WTC11 (cell line): ENCODE data around the gene PAK6. TPM values are rescaled to one million over a fixed set of nuclear protein-coding genes. Genes with fewer than 3 reads are reported as not detected.

Experiments
- ATAC-seq: fragments of 200-7000 bp; cut with Tn5 transposase; 2 replicates; pipeline ENCODE4 v1.10.0; 2021; ENCODE audit warnings: mild to moderate bottlenecking, moderate library complexity
- CTCF ChIA-PET: fragments of 300-600 bp; sonication (Branson Sonifier 250); formaldehyde crosslinking; loops from one replicate; lab custom pipeline; 2021; ENCODE audit warnings: antibody characterized with exemption; lab: Charles Lee
- POLR2A ChIA-PET: fragments of 350-600 bp; sonication (Branson Sonifier 250); formaldehyde crosslinking; loops from one replicate; lab custom pipeline; 2021; ENCODE audit warnings: antibody characterized with exemption; lab: Charles Lee
- DNase-seq: peaks from one replicate; pipeline ENCODE4 v3.0.0; 2021; ENCODE audit warnings: low spot score
- H3K27ac Mint-ChIP-seq: 2 replicates; pipeline ENCODE4 v1.8.0; 2021; ENCODE audit warnings: mixed read lengths
- H3K27me3 Mint-ChIP-seq: 2 replicates; pipeline ENCODE4 v1.8.0; 2021; ENCODE audit warnings: low read depth, mild to moderate bottlenecking, moderate library complexity, mixed read lengths
- H3K36me3 Mint-ChIP-seq: 2 replicates; pipeline ENCODE4 v1.8.0; 2021; ENCODE audit warnings: mixed read lengths
- H3K4me1 Mint-ChIP-seq: 2 replicates; pipeline ENCODE4 v1.8.0; 2022; ENCODE audit warnings: mixed read lengths
- H3K4me3 Mint-ChIP-seq: 2 replicates; pipeline ENCODE4 v1.8.0; 2021; ENCODE audit warnings: mild to moderate bottlenecking, moderate library complexity, mixed read lengths
- H3K9me3 Mint-ChIP-seq: 2 replicates; pipeline ENCODE4 v1.8.0; 2021; ENCODE audit warnings: mixed read lengths
- AFF4 ChIP-seq: sonication (generic); formaldehyde crosslinking; IDR thresholded peaks from 2 replicates; pipeline ENCODE4 v1.8.1; 2023; ENCODE audit warnings: mild to moderate bottlenecking, missing genetic modification reagents, borderline replicate concordance
- ATF1 ChIP-seq: sonication (generic); formaldehyde crosslinking; IDR thresholded peaks from 2 replicates; pipeline ENCODE4 v1.8.1; 2023; ENCODE audit warnings: mild to moderate bottlenecking, moderate library complexity, missing genetic modification reagents
- E2F5 ChIP-seq: sonication (generic); formaldehyde crosslinking; IDR thresholded peaks from 2 replicates; pipeline ENCODE4 v1.8.1; 2022; ENCODE audit warnings: mild to moderate bottlenecking, moderate library complexity, missing genetic modification reagents
- ESRRA ChIP-seq: sonication (generic); formaldehyde crosslinking; IDR thresholded peaks from 2 replicates; pipeline ENCODE4 v1.8.1; 2022; ENCODE audit warnings: mild to moderate bottlenecking, missing genetic modification reagents, borderline replicate concordance
- FOXP1 ChIP-seq: sonication (generic); formaldehyde crosslinking; IDR thresholded peaks from 2 replicates; pipeline ENCODE4 v1.8.0; 2022; ENCODE audit warnings: missing genetic modification reagents, mild to moderate bottlenecking, moderate library complexity, borderline replicate concordance
- JUN ChIP-seq: sonication (generic); formaldehyde crosslinking; IDR thresholded peaks from 2 replicates; pipeline ENCODE4 v1.8.0; 2023; ENCODE audit warnings: mild to moderate bottlenecking, missing genetic modification reagents
- NR2C2 ChIP-seq: sonication (generic); formaldehyde crosslinking; IDR thresholded peaks from 2 replicates; pipeline ENCODE4 v1.8.0; 2022; ENCODE audit warnings: mild to moderate bottlenecking, missing genetic modification reagents
- PRDM15 ChIP-seq: sonication (generic); formaldehyde crosslinking; IDR thresholded peaks from 2 replicates; pipeline ENCODE4 v1.8.0; 2022; ENCODE audit warnings: missing genetic modification reagents
- SP1 ChIP-seq: sonication (generic); formaldehyde crosslinking; conservative IDR thresholded peaks from 2 replicates; pipeline ENCODE4 v1.8.1; 2022; ENCODE audit warnings: missing genetic modification reagents
- ZNF425 ChIP-seq: fragments of 250-450 bp; sonication (Bioruptor Pico); conservative IDR thresholded peaks from 2 replicates; pipeline ENCODE4 v1.9.0; 2021; ENCODE audit warnings: mild to moderate bottlenecking
- ZSCAN18 ChIP-seq: fragments of 250-450 bp; sonication (Bioruptor Pico); IDR thresholded peaks from 2 replicates; pipeline ENCODE4 v2.1.2; 2022; ENCODE audit warnings: mild to moderate bottlenecking, moderate library complexity
- total RNA-seq: library from RNA; stranded (reverse); gene quantifications from 3 replicates; pipeline ENCODE4 v1.2.3, GENCODE V29; 2021
- TF ChIP-seq, protein P1 (sequence below): sonication (generic); formaldehyde crosslinking; IDR thresholded peaks from 2 replicates; pipeline ENCODE4 v1.8.0; 2023; ENCODE audit warnings: missing genetic modification reagents
- TF ChIP-seq, protein P2 (sequence below): sonication (generic); formaldehyde crosslinking; IDR thresholded peaks from 2 replicates; pipeline ENCODE4 v1.8.0; 2022; ENCODE audit warnings: mild to moderate bottlenecking, missing genetic modification reagents

Gene PAK6
- total RNA-seq, 1 experiment from 2014 or later, result 11.7 TPM

- TF ChIP-seq ZNF425 (CRISPR knock-in tag) (no peak), E2F5 (no peak), SP1 (CRISPR knock-in tag) (no peak), ZSCAN18 (CRISPR knock-in tag) (no peak), JUN (CRISPR knock-in tag) (no peak), AFF4 (CRISPR knock-in tag) (no peak)
These were observed 58.5 kb downstream of the PAK6 start (continued) for GRCh38 chr15:40297356-40297755.

- H3K4me1 Mint-ChIP-seq, result peaks cover 33% of the 10 kb centered on the region
- no peak for ATAC-seq
These were observed 59.5 kb downstream of the PAK6 start for GRCh38 chr15:40298216-40298935.

More at GRCh38 chr15:40298216-40298935, 59.5 kb downstream of the PAK6 start:
- H3K9me3 Mint-ChIP-seq, result peaks cover 16% of the 10 kb centered on the region
- no peak overlapping the region for H3K4me3 Mint-ChIP-seq
- H3K27ac Mint-ChIP-seq, result no peak overlapping the region
- CTCF ChIA-PET, result interaction anchor here (0.9 to 4.3 kb wide), 4 partner anchors 10 to 29 kb away, joined by 3 to 19 read pairs (median 11); partner anchors contain the start of gene PLCB2
- POLR2A ChIA-PET, result interaction anchor here (0.5 to 0.6 kb wide), 2 partner anchors 54 to 411 kb away, joined by 3 to 4 read pairs; no protein-coding TSS in a partner anchor
- peaks cover 18% of the 10 kb centered on the region for H3K36me3 Mint-ChIP-seq
- H3K27me3 Mint-ChIP-seq, result peaks cover 4% of the 10 kb centered on the region
- TF ChIP-seq ZNF425 (CRISPR knock-in tag) (no peak), ESRRA (CRISPR knock-in tag) (no peak), FOXP1 (no peak), PRDM15 (CRISPR knock-in tag) (no peak), ATF1 (CRISPR knock-in tag) (no peak), NR2C2 (CRISPR knock-in tag) (no peak)
- TF ChIP-seq, protein P1, sequence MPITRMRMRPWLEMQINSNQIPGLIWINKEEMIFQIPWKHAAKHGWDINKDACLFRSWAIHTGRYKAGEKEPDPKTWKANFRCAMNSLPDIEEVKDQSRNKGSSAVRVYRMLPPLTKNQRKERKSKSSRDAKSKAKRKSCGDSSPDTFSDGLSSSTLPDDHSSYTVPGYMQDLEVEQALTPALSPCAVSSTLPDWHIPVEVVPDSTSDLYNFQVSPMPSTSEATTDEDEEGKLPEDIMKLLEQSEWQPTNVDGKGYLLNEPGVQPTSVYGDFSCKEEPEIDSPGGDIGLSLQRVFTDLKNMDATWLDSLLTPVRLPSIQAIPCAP (CRISPR knock-in tag), result no peak
- TF ChIP-seq, protein P2, sequence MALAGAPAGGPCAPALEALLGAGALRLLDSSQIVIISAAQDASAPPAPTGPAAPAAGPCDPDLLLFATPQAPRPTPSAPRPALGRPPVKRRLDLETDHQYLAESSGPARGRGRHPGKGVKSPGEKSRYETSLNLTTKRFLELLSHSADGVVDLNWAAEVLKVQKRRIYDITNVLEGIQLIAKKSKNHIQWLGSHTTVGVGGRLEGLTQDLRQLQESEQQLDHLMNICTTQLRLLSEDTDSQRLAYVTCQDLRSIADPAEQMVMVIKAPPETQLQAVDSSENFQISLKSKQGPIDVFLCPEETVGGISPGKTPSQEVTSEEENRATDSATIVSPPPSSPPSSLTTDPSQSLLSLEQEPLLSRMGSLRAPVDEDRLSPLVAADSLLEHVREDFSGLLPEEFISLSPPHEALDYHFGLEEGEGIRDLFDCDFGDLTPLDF (CRISPR knock-in tag), result no peak
- DNase-seq, result no peak
